Tibial artery (tissue), 4 donors: Measurements from ENCODE around the gene ATP2A3.
A peak's percentile ranks its signal among the peaks of the same experiment; 100 is the strongest.
"Not testable (repeated sequence)": the region's sequence is repeated elsewhere in the genome, so short reads cannot be mapped to it uniquely, and the experiment has no call there.

Source experiments
- DNase-seq, 2 donors: peaks; one replicate each; pipeline ENCODE4 v3.0.0-alpha.2; 2019
- H3K27ac ChIP-seq, 2 donors: fragments of 200-600 bp; sonication (generic) in 1 of 2; 1 replicate in 1 of 2; 2 replicates in 1 of 2; pipeline ENCODE4 v1.5.1; 2018 to 2019; ENCODE audit warnings: mild to moderate bottlenecking in 1 of 2
- H3K27me3 ChIP-seq, 2 donors: fragments of 200-600 bp; sonication (generic) in 1 of 2; one replicate each; pipeline versions ENCODE4 v1.5.1 to v1.6.0; 2016 to 2019
- H3K36me3 ChIP-seq, 3 donors: fragments of 200-600 bp; sonication (generic) in 2 of 3; one replicate each; pipeline ENCODE4 v1.5.1; 2016 to 2019; ENCODE audit warnings: mild to moderate bottlenecking in 2 of 3
- H3K4me1 ChIP-seq, 4 donors: fragments of 200-600 bp; sonication (generic) in 2 of 4; 1 replicate in 3 of 4; 2 replicates in 1 of 4; pipeline ENCODE4 v1.5.1; 2016 to 2019
- H3K4me3 ChIP-seq, 2 donors: fragments of 200-600 bp; sonication (generic) in 1 of 2; 1 replicate in 1 of 2; 2 replicates in 1 of 2; pipeline ENCODE4 v1.5.1; 2018 to 2019; ENCODE audit warnings: mild to moderate bottlenecking in 2 of 2
- H3K9me3 ChIP-seq, 3 donors: fragments of 200-600 bp; sonication (generic) in 1 of 3; one replicate each; pipeline ENCODE4 v1.5.1; 2016 to 2019
- intact Hi-C: fragments of 100-400 bp; cut with DNase I; formaldehyde crosslinking; loops from one replicate; pipeline ENCODE4 v1.15.0; 2023; ENCODE audit warnings: low total_unique reads
- TF ChIP-seq, protein P1 (sequence below), 2 experiments: fragments of 200-600 bp in 1 of 2; fragments of 450-650 bp in 1 of 2; IDR thresholded peaks; one replicate each; pipeline ENCODE4 v1.5.1; 2017 to 2019; ENCODE audit warnings: antibody characterized with exemption in 2 of 2, mild to moderate bottlenecking in 1 of 2, moderate library complexity in 1 of 2

The ATP2A3 gene

GRCh38 chr17:3994221-3994576, 30.0 kb upstream of the ATP2A3 start:
- no peaks in the 10 kb centered on the region for H3K36me3 ChIP-seq
- peaks cover 0 to 9% (median 0%) of the 10 kb centered on the region in 4 donors for H3K4me1 ChIP-seq
- intact Hi-C loops: no loop called here
- no peak for DNase-seq
- TF ChIP-seq, protein P1, sequence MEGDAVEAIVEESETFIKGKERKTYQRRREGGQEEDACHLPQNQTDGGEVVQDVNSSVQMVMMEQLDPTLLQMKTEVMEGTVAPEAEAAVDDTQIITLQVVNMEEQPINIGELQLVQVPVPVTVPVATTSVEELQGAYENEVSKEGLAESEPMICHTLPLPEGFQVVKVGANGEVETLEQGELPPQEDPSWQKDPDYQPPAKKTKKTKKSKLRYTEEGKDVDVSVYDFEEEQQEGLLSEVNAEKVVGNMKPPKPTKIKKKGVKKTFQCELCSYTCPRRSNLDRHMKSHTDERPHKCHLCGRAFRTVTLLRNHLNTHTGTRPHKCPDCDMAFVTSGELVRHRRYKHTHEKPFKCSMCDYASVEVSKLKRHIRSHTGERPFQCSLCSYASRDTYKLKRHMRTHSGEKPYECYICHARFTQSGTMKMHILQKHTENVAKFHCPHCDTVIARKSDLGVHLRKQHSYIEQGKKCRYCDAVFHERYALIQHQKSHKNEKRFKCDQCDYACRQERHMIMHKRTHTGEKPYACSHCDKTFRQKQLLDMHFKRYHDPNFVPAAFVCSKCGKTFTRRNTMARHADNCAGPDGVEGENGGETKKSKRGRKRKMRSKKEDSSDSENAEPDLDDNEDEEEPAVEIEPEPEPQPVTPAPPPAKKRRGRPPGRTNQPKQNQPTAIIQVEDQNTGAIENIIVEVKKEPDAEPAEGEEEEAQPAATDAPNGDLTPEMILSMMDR (IDR thresholded peaks at IDR 0.05): no peak
- H3K27me3 ChIP-seq: peaks cover 0 to 1% of the 10 kb centered on the region in 2 donors
- peaks cover 0 to 3% (median 0%) of the 10 kb centered on the region in 3 donors for H3K9me3 ChIP-seq
- H3K27ac ChIP-seq: peak overlapping the region in 1 of 2 donors; percentile 25
- H3K4me3 ChIP-seq: no peak overlapping the region

DNA sequence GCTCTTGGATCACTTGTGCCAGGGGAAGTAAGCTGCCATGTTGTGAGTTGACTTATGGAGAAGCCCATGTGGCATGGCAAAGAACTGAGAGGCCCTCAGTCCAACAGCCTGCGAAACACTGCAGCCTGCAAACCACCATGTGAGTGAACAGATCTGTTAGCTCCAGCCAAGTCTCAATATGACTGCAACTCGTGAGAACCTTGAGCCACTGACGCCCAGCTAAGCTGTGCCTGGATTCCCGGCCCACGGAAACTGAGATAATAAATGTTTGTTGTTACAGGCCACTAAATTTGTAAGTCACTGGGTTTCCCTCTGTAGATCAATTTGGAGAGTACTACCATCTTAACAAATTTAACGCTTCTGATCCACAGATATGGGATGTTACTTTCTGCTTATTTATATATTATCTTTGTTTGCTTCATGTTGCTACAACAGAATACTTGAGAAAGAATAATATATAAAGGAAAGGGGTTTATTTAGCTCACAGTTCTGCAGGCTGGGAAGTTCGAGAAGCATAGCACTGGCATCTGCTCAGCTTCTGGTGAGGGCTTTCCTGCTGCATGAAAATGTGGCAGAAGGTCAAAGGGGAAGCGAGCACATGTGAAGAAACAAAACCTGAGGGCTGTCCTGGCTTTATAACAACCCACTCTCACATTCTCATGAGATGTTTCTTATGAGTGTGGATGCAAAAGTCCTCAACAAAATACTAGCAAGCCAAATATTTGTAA, 29.4 kb upstream of the ATP2A3 start:
- Histone ChIP-seq H3K36me3 (no peaks in the 10 kb centered on the region), H3K9me3 (peaks cover 0 to 3% (median 0%) of the 10 kb centered on the region in 3 donors), H3K4me1 (peaks cover 0 to 15% (median 3%) of the 10 kb centered on the region in 4 donors), H3K4me3 (no peak overlapping the region), H3K27me3 (no peaks in the 10 kb centered on the region), H3K27ac (peak overlapping the region in 1 of 2 donors; percentile 25)
- TF ChIP-seq, protein P1 (IDR thresholded peaks at IDR 0.05): no peak
- intact Hi-C loops: no loop called here
- DNase-seq: peak; percentile 6 to 13

DNA sequence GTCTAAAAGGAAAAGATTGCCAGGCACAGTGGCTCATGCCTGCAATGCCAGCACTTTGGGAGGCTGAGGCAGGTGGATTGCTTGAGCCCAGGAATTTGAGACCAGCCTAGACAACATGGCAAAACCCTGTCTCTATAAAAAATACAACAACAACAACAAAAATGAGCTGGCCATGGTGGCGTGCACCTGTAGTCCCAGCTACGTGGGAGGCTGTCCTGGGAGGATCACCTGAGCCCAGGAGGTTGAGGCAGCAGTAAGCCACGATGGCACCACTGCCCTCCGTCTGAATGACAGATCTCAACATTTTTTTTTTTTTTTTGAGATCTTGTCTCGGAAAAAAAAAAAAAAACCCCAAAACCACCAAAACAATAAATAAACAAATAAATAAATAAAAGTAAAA, 28.1 kb upstream of the ATP2A3 start:
- peak in 1 of 2 donors; percentile 2 for DNase-seq
- Histone ChIP-seq H3K9me3 (peaks cover 0 to 3% (median 0%) of the 10 kb centered on the region in 3 donors), H3K4me1 (peaks cover 0 to 19% (median 5%) of the 10 kb centered on the region in 4 donors), H3K27me3 (no peaks in the 10 kb centered on the region), H3K4me3 (no peak overlapping the region), H3K36me3 (no peaks in the 10 kb centered on the region), H3K27ac (no peak overlapping the region)
- TF ChIP-seq, protein P1 (IDR thresholded peaks at IDR 0.05): no peak
- intact Hi-C loops: no loop called here

DNA sequence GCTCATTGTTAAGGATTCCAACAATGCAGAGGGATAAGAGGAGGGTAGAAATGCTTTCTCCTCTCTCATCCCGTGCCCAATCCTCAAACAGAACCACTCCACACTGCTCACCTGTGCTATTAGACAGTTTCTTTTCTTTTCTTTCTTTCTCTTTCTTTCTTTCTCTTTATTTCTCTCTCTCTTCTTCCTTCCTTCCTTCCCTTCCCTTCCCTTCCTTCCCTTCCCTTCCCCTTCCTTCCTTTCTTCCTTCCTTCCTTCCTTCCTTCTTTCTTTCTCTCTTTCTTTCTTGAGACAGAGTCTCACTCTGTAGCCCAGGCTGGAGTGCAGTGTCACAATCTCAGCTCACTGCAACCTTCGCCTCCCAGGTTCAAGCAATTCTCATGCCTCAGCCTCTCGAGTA, 27.5 kb upstream of the ATP2A3 start:
- peaks cover 0 to 19% (median 5%) of the 10 kb centered on the region in 4 donors for H3K4me1 ChIP-seq
- intact Hi-C loops, H3K27me3 ChIP-seq, H3K27ac ChIP-seq, H3K36me3 ChIP-seq, H3K9me3 ChIP-seq, H3K4me3 ChIP-seq: not testable (repeated sequence)
- DNase-seq: peak in 1 of 2 donors; percentile 1

DNA sequence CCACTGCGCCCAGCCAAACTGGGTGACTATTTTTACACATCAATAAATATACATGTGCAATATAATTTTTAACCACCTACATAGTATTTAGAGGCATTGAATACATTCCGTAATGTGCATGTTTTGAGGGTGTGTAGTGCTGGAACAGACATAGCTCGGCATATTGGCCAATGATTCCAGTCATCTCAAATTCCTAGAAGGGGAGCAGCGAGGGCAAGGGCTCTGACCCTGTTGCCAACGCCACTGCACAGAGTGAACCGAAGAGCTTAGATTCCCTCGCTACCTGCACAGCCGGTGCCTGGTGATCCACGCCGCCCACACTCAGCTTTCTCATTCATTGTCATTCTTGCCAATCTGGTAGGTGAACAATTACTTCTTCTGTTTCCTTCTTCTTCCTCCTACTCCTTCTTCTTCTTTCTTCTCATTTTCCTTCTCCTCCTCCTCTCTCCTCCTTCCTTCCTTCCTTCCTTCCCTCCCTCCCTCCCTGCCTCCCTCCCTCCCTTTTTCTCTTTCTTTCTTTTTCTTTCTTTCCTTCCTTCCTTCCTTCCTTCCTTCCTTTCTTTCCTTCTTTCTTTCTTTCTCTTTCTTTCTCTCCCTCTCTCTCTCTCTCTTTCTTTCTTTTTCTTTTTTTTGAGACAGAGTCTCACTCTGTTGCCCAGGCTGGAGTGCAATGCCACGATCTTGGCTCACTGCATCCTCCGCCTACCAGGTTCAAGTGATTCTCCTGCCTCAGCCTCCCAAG, 26.3 kb upstream of the ATP2A3 start:
- Histone ChIP-seq H3K27ac (no peak overlapping the region), H3K4me1 (peaks cover 0 to 27% (median 5%) of the 10 kb centered on the region in 4 donors)
- peak in 1 of 2 donors; percentile 8 for DNase-seq

More for the DNA sequence above, 26.3 kb upstream of the ATP2A3 start:
- Histone ChIP-seq H3K36me3 (no peaks in the 10 kb centered on the region), H3K4me3 (no peak overlapping the region), H3K27me3 (no peaks in the 10 kb centered on the region), H3K9me3 (peaks cover 0 to 3% (median 0%) of the 10 kb centered on the region in 3 donors)
- TF ChIP-seq, protein P1 (IDR thresholded peaks at IDR 0.05): no peak
- intact Hi-C loops: no loop called here
